Measurements from ENCODE around the gene ANKMY1.

ANKMY1 gene

DNA sequence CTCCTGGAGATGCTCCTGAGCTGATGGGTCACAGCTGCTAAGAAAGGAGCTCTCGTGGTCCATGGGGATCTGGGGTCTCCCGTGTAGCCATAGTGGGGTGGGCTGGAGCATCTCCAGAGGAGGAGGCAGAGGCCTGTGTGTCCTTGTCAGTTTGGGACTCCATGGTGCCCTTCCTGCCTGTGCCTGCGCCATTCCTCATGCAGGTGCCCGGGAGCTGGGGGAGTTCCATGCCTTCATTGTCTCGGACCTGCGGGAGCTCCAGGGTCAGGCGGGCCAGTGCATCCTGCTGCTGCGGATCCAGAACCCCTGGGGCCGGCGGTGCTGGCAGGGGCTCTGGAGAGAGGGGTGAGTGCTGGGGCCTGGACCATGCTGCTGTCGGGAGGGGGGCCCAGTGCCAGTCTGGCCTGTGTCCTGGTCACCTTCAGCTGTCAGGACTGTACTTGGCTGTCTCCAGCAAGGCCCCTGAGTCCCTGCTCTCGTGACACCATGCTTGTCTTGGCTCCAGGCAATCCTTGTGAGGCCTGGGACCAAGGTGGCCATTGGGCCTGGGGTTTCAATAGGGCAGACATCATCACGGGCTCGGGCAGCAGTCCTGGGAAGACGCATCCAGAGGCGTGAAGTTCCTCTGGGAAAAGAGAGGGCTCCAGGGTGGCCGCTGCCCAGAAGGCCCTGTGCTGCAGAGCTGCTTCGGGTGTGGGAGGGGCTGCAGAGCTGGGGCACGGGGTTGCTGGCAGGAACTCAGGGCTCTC is 36.1 kb upstream of the ANKMY1 start:
- Histone ChIP-seq H3K27ac (ENCODE audit: extremely low read depth, low read depth, low read length) (no peak overlapping the region), H3K4me3 (ENCODE audit: low read depth, low read length) (no peak overlapping the region), H3K36me3 (ENCODE audit: control insufficient read depth in 2 of 2, insufficient read depth in 1 of 2, low read length in 2 of 2) (peaks cover 5 to 84% of the 10 kb centered on the region in 2 experiments; a peak in 2 of 3 replicates), H3K9me3 (ENCODE audit: control insufficient read depth, insufficient read depth, low read depth, low read length) (no peaks in the 10 kb centered on the region), H3K4me1 (ENCODE audit: control insufficient read depth, insufficient read depth, low read length) (no peaks in the 10 kb centered on the region; the same call in 1 of the 2 replicates)
- TF ChIP-seq REPIN1 (tag by site-specific recombination; IDR thresholded peaks at IDR 0.05; ENCODE audit: low read depth) = no peak
- TF ChIP-seq ZIC2 (tag by site-specific recombination; IDR thresholded peaks at IDR 0.05) = 0 out of 2 replicates have a peak, but pooled peaks have one; percentile 14
- TF ChIP-seq ZNF394 (tag by site-specific recombination; IDR thresholded peaks at IDR 0.05; ENCODE audit: borderline replicate concordance) = no peak
- POLR2A ChIA-PET = interaction anchor here (0.6 kb wide), 1 partner anchor 360 kb away, joined by 9 read pairs; no protein-coding TSS in a partner anchor
- CTCF ChIA-PET = interaction anchor here (0.6 kb wide), 1 partner anchor 10 kb away, joined by 3 read pairs; no protein-coding TSS in a partner anchor

DNA sequence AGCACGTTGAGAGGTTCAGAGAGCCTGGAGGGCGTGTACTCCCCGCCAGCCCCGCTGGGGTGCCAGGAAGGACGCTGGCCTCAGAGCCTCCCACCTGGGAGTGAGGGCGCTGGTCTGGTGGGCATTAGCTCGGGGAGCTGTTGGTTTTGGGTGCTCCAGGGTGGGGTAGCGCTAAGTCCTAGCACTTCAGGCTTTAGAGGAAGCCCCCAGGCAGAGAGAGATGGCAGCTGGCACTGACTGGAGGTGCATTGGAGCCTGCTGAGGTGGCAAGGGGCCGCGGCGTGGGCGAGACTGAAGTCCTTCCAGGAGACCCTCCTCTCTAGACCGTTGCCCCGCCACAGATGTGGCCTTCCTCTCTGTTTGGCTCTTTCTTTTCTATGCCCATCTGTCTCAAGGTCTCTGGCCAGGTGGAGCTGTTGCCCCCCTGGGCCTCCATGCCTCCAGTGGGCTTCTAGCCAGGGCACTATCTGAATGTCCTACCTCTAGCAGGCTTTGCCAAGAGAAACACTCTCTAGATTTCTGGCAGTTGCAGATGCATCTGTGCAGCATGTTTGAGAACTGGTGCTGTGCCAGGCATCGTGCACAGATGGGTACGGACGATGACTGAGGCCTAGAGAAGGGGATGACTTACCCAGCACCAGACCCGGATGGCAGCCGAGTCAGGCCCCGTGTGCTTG is 35.4 kb upstream of the ANKMY1 start:
- ChIA-PET POLR2A (interaction anchor here (0.6 kb wide), 1 partner anchor 360 kb away, joined by 9 read pairs; no protein-coding TSS in a partner anchor), CTCF (no interaction called here)
- no peak overlapping the region for H3K27ac ChIP-seq (ENCODE audit: extremely low read depth, low read depth, low read length)
- H3K36me3 ChIP-seq (ENCODE audit: control insufficient read depth in 2 of 2, insufficient read depth in 1 of 2, low read length in 2 of 2) = peaks cover 5 to 77% of the 10 kb centered on the region in 2 experiments; a peak in 2 of 3 replicates
- no peaks in the 10 kb centered on the region; the same call in 1 of the 2 replicates for H3K4me1 ChIP-seq (ENCODE audit: control insufficient read depth, insufficient read depth, low read length)
- no peak overlapping the region for H3K4me3 ChIP-seq (ENCODE audit: low read depth, low read length)
- no peak for TF ChIP-seq ZNF248 (tag by site-specific recombination; IDR thresholded peaks at IDR 0.05)
- no peak for TF ChIP-seq ZNF560 (tag by site-specific recombination; IDR thresholded peaks at IDR 0.05; ENCODE audit: borderline replicate concordance)
- TF ChIP-seq ZNF514 (tag by site-specific recombination; IDR thresholded peaks at IDR 0.05) = no peak
- no peaks in the 10 kb centered on the region for H3K9me3 ChIP-seq (ENCODE audit: control insufficient read depth, insufficient read depth, low read depth, low read length)

DNA sequence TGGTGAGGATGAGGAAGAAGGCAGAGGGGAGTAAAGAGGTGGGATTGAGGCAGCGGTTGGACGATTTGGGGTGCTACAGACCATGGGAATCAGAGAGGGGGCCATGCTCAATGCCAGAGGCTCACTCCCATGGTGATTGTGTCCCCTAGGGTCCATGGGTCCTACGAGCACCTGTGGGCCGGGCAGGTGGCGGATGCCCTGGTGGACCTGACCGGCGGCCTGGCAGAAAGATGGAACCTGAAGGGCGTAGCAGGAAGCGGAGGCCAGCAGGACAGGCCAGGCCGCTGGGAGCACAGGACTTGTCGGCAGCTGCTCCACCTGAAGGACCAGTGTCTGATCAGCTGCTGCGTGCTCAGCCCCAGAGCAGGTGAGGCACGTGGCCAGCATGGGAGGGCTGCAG is 34.0 kb upstream of the ANKMY1 start:
- no peak overlapping the region for H3K4me3 ChIP-seq (ENCODE audit: low read depth, low read length)
- no peak overlapping the region for H3K27ac ChIP-seq (ENCODE audit: extremely low read depth, low read depth, low read length)
- H3K4me1 ChIP-seq (ENCODE audit: control insufficient read depth, insufficient read depth, low read length) = peaks cover 7% of the 10 kb centered on the region
- H3K36me3 ChIP-seq (ENCODE audit: control insufficient read depth in 2 of 2, insufficient read depth in 1 of 2, low read length in 2 of 2) = peaks cover 5 to 64% of the 10 kb centered on the region in 2 experiments; a peak in 2 of 3 replicates
- no peaks in the 10 kb centered on the region for H3K9me3 ChIP-seq (ENCODE audit: control insufficient read depth, insufficient read depth, low read depth, low read length)
- ChIA-PET CTCF (no interaction called here), POLR2A (no interaction called here)
- TF ChIP-seq ZNF701 (tag by site-specific recombination; IDR thresholded peaks at IDR 0.05) (no peak), ZNF324 (tag by site-specific recombination; IDR thresholded peaks at IDR 0.05) (no peak), ZNF138 (tag by site-specific recombination; IDR thresholded peaks at IDR 0.05; ENCODE audit: borderline replicate concordance) (no peak), OSR2 (tag by site-specific recombination; IDR thresholded peaks at IDR 0.05) (no peak), BCL11B (tag by site-specific recombination; IDR thresholded peaks at IDR 0.05; ENCODE audit: low read depth) (no peak), ZNF335 (tag by site-specific recombination; conservative IDR thresholded peaks at IDR 0.05) (no peak), PRDM1 (tag by site-specific recombination; IDR thresholded peaks at IDR 0.05) (no peak), ZBTB1 (tag by site-specific recombination; IDR thresholded peaks at IDR 0.05) (no peak), KLF1 (tag by site-specific recombination; IDR thresholded peaks at IDR 0.05) (no peak), ZNF292 (tag by site-specific recombination; IDR thresholded peaks at IDR 0.05; ENCODE audit: borderline replicate concordance, low read depth) (no peak), ZFP69B (tag by site-specific recombination; IDR thresholded peaks at IDR 0.05) (no peak), TCF7L2 (IDR thresholded peaks at IDR 0.05; ENCODE audit: borderline replicate concordance, low read depth, low read length) (no peak), ZNF223 (tag by site-specific recombination; IDR thresholded peaks at IDR 0.05) (no peak), SCRT1 (tag by site-specific recombination; IDR thresholded peaks at IDR 0.05; ENCODE audit: borderline replicate concordance) (no peak)
- TF ChIP-seq, protein P1, sequence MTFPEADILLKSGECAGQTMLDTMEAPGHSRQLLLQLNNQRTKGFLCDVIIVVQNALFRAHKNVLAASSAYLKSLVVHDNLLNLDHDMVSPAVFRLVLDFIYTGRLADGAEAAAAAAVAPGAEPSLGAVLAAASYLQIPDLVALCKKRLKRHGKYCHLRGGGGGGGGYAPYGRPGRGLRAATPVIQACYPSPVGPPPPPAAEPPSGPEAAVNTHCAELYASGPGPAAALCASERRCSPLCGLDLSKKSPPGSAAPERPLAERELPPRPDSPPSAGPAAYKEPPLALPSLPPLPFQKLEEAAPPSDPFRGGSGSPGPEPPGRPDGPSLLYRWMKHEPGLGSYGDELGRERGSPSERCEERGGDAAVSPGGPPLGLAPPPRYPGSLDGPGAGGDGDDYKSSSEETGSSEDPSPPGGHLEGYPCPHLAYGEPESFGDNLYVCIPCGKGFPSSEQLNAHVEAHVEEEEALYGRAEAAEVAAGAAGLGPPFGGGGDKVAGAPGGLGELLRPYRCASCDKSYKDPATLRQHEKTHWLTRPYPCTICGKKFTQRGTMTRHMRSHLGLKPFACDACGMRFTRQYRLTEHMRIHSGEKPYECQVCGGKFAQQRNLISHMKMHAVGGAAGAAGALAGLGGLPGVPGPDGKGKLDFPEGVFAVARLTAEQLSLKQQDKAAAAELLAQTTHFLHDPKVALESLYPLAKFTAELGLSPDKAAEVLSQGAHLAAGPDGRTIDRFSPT (tag by site-specific recombination; IDR thresholded peaks at IDR 0.05) = no peak
- TF ChIP-seq, protein P2, sequence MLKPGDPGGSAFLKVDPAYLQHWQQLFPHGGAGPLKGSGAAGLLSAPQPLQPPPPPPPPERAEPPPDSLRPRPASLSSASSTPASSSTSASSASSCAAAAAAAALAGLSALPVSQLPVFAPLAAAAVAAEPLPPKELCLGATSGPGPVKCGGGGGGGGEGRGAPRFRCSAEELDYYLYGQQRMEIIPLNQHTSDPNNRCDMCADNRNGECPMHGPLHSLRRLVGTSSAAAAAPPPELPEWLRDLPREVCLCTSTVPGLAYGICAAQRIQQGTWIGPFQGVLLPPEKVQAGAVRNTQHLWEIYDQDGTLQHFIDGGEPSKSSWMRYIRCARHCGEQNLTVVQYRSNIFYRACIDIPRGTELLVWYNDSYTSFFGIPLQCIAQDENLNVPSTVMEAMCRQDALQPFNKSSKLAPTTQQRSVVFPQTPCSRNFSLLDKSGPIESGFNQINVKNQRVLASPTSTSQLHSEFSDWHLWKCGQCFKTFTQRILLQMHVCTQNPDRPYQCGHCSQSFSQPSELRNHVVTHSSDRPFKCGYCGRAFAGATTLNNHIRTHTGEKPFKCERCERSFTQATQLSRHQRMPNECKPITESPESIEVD (tag by site-specific recombination; IDR thresholded peaks at IDR 0.05) = no peak
- TF ChIP-seq, protein P3, sequence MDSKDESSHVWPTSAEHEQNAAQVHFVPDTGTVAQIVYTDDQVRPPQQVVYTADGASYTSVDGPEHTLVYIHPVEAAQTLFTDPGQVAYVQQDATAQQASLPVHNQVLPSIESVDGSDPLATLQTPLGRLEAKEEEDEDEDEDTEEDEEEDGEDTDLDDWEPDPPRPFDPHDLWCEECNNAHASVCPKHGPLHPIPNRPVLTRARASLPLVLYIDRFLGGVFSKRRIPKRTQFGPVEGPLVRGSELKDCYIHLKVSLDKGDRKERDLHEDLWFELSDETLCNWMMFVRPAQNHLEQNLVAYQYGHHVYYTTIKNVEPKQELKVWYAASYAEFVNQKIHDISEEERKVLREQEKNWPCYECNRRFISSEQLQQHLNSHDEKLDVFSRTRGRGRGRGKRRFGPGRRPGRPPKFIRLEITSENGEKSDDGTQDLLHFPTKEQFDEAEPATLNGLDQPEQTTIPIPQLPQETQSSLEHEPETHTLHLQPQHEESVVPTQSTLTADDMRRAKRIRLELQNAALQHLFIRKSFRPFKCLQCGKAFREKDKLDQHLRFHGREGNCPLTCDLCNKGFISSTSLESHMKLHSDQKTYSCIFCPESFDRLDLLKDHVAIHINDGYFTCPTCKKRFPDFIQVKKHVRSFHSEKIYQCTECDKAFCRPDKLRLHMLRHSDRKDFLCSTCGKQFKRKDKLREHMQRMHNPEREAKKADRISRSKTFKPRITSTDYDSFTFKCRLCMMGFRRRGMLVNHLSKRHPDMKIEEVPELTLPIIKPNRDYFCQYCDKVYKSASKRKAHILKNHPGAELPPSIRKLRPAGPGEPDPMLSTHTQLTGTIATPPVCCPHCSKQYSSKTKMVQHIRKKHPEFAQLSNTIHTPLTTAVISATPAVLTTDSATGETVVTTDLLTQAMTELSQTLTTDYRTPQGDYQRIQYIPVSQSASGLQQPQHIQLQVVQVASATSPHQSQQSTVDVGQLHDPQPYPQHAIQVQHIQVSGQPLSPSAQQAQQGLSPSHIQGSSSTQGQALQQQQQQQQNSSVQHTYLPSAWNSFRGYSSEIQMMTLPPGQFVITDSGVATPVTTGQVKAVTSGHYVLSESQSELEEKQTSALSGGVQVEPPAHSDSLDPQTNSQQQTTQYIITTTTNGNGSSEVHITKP (tag by site-specific recombination; IDR thresholded peaks at IDR 0.05) = no peak

Data from HEK293 (cell line).